CD4-positive, alpha-beta T cell treated with Interleukin-15 for 4 hours (primary cell): ENCODE data around the gene FAM53C.
"Not testable (repeated sequence)": the region's sequence is repeated elsewhere in the genome, so short reads cannot be mapped to it uniquely, and the experiment has no call there.

Experiments used
- DNase-seq: peaks from one replicate; pipeline ENCODE4 v3.0.0-alpha.2; 2020; ENCODE audit warnings: low spot score

Gene FAM53C

DNA sequence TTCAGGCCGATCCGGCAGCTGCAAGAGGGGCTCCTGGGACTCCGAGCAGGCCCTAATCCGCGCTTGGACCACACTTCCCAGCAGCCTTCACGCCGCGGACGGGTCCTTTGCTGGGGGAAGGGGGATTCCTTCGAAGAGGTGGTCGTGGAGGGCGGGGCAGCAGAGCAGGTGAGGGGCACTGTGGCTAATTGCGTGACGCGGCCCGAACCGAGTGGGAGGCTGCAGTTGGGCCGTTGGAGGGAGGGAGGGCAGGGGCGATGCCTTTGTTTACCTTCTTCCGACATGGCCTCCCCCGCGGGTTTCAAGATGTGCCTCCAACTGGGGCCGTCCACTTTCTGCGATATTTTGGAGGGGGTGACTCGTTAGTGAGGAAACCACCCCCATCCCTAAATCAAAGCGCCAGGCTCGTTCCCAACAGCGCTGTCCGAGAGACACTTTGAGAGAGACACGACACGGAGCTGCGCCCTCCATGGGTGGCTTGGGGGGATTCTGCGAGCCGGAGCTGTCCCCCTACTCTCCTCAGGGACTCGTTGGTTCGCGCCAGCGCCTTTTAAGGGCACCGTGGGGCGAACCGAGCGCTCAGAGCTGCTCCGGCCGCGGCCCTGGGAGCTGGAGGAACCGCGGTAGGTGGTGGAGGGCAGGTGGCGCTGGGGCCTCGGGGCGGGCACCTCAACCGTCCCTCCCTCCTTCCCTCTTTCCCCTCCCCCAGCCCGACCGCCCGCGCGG lies at the start of gene FAM53C:
TSS of gene FAM53C (plus strand) at position 582 of the 726 bp plus-strand sequence. CDS start 3,070 bp downstream, outside the sequence.
- DNase-seq = peak; percentile 90

DNA sequence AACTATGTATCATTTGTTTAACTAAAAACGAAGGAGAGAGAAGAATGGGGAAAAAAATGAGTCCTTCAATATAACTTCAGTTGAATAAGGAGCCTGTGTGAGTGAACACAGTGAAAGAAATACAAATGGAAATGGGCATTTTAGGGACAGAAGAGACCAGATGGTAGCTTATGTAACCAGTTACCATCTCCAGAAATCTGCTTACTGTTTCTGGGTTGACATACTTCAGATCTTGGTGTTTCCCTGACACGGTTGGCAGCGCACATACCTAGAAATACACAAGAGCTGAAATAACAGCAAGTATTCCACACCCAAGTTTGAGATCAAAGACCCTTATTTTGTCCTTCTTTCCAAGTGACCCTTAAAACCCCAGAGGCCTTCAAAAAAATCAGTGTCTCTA lies 48.8 kb upstream of the FAM53C start:
- DNase-seq = no peak

- no peak for DNase-seq
Observed at GRCh38 chr5:138303372-138303771, 34.7 kb upstream of the FAM53C start.

GRCh38 chr5:138305797-138306196 lies 32.3 kb upstream of the FAM53C start:
- no peak for DNase-seq

DNA sequence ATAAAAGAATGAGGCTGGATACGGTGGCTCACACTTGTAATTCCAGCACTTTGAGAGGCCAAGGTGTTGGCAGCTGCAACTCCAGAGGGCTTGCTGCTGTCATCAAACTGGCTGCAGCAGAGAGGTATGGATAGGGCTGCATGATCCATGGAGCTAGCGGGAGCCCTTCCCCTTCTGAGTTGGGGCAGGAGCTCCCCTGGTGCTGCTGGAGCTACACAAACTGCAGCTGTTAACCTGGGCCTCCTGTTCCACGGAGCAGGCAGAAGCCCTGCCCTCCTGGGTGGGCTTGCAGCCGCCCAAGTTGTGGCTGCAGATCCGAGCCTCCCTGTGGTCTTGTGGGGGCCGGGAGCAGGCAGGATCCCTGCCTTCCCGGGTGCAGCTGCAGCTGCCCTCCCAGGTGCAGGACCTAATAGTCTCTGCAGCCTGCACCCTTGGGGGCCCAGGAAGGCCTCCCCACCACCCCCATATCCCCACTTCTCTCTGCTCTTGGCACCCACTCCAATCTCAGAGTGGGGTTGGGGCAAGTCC lies 22.3 kb upstream of the FAM53C start:
- no peak for DNase-seq

- no peak for DNase-seq
Observed at GRCh38 chr5:138316355-138316754, 21.7 kb upstream of the FAM53C start.

DNA sequence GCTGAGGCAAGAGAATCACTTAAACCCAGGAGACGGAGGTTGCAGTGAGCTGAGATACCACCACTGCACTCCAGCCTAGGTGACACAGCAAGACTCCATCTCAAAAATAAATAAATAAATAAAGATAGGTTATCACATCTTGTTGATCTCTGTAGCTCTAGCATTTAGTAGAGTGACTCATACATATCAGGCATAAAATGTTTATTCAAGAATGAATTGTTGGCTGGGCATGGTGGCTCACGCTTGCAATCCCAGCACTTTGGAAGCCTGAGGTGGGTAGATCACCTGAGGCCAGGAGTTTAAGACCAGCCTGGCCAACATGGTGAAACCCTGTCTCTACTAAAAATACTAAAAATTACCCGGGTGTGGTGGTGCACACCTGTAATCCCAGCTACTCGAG lies 19.9 kb upstream of the FAM53C start:
- not testable (repeated sequence) for DNase-seq

GRCh38 chr5:138330813-138331448 lies 7.1 kb upstream of the FAM53C start:
- DNase-seq = no peak

- peak; percentile 97 for DNase-seq
Observed at GRCh38 chr5:138331449-138332368, 6.4 kb upstream of the FAM53C start, which contains the start of gene CDC25C. Gene CDC25C, minus strand, starts transcription at chr5:138331804. Its CDS starts 624 bp downstream, at chr5:138331180.

GRCh38 chr5:138334867-138335447 lies 3.1 kb upstream of the FAM53C start:
- no peak for DNase-seq

- no peak for DNase-seq
Observed at GRCh38 chr5:138336952-138337684, 948 bp upstream of the FAM53C start.

DNA sequence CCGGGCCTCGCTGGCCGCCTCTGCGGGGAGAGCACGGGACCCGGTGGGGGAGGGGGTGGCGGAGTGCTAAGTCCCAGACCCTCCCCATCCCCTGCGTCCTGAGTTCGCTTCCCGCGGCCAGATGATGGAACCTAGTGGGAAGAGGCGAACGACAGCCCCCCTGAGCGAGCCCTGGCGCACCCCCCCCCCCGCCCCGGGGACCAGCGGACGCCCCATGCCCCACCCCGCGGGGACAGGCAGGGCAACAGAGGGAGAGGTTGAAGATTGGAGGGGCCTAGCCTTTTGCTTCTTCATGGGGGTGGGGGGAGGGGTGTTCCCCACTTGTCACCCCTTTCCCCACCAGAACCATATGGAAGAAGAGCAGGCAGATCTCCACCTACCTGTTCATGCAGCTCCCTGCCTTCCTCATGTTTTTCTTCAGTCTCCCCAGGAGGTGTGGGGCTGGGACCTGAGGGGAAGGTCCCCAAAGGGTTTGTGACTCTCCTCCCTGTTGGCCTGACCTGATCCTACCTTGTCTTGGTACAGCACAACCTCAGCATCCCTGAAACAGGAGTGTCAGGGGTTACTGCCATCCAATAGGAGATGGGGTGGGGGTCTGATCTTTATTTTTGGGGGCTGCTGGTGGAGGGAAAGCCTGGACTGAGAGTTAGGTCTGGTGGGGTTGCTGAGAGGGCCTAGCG lies 485 bp downstream of the FAM53C start:
- no peak for DNase-seq

DNA sequence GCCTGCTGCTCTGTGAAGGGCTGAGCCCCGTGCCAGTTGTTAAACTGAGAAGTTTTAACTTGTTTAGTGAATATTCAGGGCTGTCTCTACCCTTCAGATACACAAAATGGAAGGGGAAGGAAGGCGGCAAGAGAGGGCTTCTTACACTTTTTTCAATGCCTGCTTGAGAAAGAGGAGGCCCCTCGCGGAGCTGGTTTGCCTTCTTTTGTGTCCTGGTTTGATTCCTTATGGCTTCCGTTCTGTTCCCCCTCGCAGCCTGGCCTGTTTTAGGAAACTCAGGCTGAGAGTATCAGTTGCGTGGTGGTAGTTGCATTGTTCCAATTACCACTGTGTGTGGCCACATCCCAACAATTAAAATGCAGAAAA lies 1.0 kb downstream of the FAM53C start:
- DNase-seq = no peak

GRCh38 chr5:138339464-138339863 lies 1.4 kb downstream of the FAM53C start:
- no peak for DNase-seq

GRCh38 chr5:138340008-138340407 lies 1.9 kb downstream of the FAM53C start:
- DNase-seq = no peak

DNA sequence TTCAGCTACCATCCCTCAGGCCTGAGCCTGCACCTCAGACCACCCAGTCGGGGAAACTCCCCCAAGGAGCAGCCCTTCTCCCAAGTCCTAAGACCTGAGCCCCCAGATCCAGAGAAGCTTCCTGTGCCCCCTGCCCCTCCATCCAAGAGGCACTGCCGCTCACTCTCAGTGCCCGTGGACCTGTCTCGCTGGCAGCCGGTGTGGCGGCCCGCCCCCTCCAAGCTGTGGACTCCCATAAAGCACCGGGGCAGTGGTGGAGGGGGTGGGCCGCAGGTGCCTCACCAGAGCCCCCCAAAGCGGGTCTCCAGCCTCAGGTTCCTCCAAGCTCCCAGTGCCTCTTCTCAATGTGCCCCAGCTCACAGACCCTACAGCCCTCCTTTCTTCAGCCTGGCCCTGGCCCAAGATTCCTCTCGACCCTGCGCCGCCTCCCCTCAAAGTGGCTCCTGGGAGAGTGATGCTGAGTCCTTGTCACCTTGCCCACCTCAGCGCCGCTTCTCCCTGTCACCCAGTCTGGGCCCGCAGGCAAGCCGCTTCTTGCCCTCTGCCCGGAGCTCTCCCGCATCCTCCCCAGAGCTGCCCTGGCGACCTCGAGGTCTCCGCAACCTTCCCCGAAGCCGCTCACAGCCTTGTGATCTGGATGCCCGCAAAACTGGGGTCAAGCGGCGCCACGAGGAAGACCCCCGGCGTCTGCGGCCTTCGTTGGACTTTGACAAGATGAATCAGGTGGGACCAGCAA lies 7.0 kb downstream of the FAM53C start:
- DNase-seq = no peak

GRCh38 chr5:138346889-138347288 lies 8.8 kb downstream of the FAM53C start:
- DNase-seq = no peak

- no peak for DNase-seq
Observed at GRCh38 chr5:138349852-138350562, 11.9 kb downstream of the FAM53C start.

DNA sequence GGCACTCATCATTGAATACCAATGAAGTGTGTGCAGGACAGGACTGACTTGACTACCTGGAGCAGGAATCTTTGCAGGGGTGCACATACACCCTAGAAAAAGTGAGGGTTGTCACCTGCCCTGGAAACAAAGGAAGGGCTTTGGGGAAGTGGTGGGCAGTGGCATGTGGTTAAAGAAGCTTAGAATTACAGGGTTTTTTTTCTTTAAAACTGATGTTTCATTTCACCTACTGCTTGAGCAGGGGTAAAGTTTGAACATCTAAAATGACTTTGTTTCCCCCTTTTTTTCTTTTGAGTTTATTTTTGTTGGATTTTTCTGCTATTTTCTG lies 12.5 kb downstream of the FAM53C start:
- DNase-seq = no peak
